Heart left ventricle (tissue), 16 donors: ENCODE results near the gene DHH. TPM values are rescaled to one million over a fixed set of nuclear protein-coding genes. Genes with fewer than 3 reads are reported as not detected.

ENCODE experiments used
- ATAC-seq, 4 donors: fragments of 200-7000 bp; cut with Tn5 transposase; one replicate each; pipeline ENCODE4 v1.9.1; 2020 to 2022; ENCODE audit warnings: moderate library complexity in 4 of 4, mild to moderate bottlenecking in 3 of 4, moderate number of reproducible peaks in 1 of 4
- DNase-seq, 5 donors: peaks; one replicate each; pipeline ENCODE4 v3.0.0-alpha.2; 2020
- H3K27ac ChIP-seq, 12 donors: fragments of 200-600 bp; sonication (generic) in 4 of 12; one replicate each; pipeline versions ENCODE4 v1.5.0 to v1.8.0; 2016 to 2022; ENCODE audit warnings: mild to moderate bottlenecking in 2 of 12
- H3K27me3 ChIP-seq, 9 donors: fragments of 200-600 bp; sonication (generic) in 2 of 9; one replicate each; pipeline versions ENCODE4 v1.5.1 to v1.8.0; 2016 to 2022; ENCODE audit warnings: mild to moderate bottlenecking in 3 of 9
- H3K36me3 ChIP-seq, 9 donors: fragments of 200-600 bp; sonication (generic) in 2 of 9; one replicate each; pipeline versions ENCODE4 v1.5.0 to v1.8.0; 2018 to 2022; ENCODE audit warnings: mild to moderate bottlenecking in 2 of 9
- H3K4me1 ChIP-seq, 12 donors: fragments of 200-600 bp; sonication (generic) in 4 of 12; one replicate each; pipeline versions ENCODE4 v1.5.0 to v1.8.0; 2016 to 2022; ENCODE audit warnings: mild to moderate bottlenecking in 3 of 12
- H3K4me3 ChIP-seq, 12 donors: fragments of 200-600 bp; sonication (generic) in 4 of 12; one replicate each; pipeline versions ENCODE4 v1.5.0 to v1.8.0; 2017 to 2022; ENCODE audit warnings: mild to moderate bottlenecking in 9 of 12, moderate library complexity in 4 of 12
- H3K9me3 ChIP-seq, 12 donors: fragments of 200-600 bp; sonication (generic) in 4 of 12; one replicate each; pipeline versions ENCODE4 v1.5.0 to v1.8.0; 2016 to 2022; ENCODE audit warnings: mild to moderate bottlenecking in 1 of 12
- CTCF ChIP-seq, 12 donors: fragments of 200-600 bp; sonication (generic) in 4 of 12; IDR thresholded peaks; one replicate each; pipeline versions ENCODE4 v1.5.0 to v1.8.0; 2018 to 2022; ENCODE audit warnings: antibody characterized with exemption in 12 of 12, mild to moderate bottlenecking in 5 of 12
- POLR2A ChIP-seq, 2 donors: fragments of 450-650 bp; IDR thresholded peaks; one replicate each; pipeline ENCODE4 v1.6.1; 2017; ENCODE audit warnings: antibody characterized with exemption in 2 of 2, mild to moderate bottlenecking in 2 of 2, moderate library complexity in 2 of 2
- WGBS, 4 donors: extraction: QIAGEN DNeasy Blood & Tissue Kit in 2 of 4; methylation state at CpG; one replicate each; pipeline versions ENCODE4 v1.1.5 to v1.1.7; 2013 to 2018; 5-methylcytosine and 5-hydroxymethylcytosine counted together
- intact Hi-C, 10 donors: fragments of 100-400 bp; cut with DNase I; formaldehyde crosslinking; loops; one replicate each; pipeline versions ENCODE4 v1.11.1 to v1.14.2; 2022
- polyA plus RNA-seq, 2 donors: library from polyadenylated mRNA; stranded (reverse); fragments of 200-250 nt; gene quantifications; one replicate each; pipeline ENCODE4 v1.2.3, GENCODE V29; 2013
- total RNA-seq, 9 donors: library from RNA; depleted of rRNA in 2 of 9; stranded (reverse); fragments of >200 nt in 2 of 9; fragmentation: NEBNext Ultra II Directional in 3 of 9; extraction: Animal tissue kit (Norgen Biotek cat#: 25700) in 3 of 9; gene quantifications; one replicate each; pipeline versions ENCODE4 v1.1.0 to v1.2.4, GENCODE V29; 2016 to 2023
- donor health status: ischemic (EF 13 %, LVEDD 7.1; RV severe dilation, severe dysfunction).
- donor health status: healthy with polysubstance abuse.
- donor health status: DM: no; HTN: yes; CAD: no.
- donor health status: DM: no; HTN: no; CAD: no.
- donor health status: ischemic (EF 25% LVEDD 6.9; RV normal size, moderate dysfunction).
- donor health status: ischemic (EF 25% LVEDD 5.7; RV mildly dilated, moderate dysfunction).
- donor health status: healthy.
- donor health status: DM: yes; HTN: yes; CAD: no.
- donor health status: ischemic (EF 35%, LVEDD 5.7; RV mildly dilated, moderate dysfunction).
- donor health status: nonischemic (EF 11% LVEDD 7.7; RV severe dilation, severe dysfunction).
- donor health status: DM: yes; HTN: yes; CAD: no.
- donor health status: PGD.
- donor health status: ischemic (EF 29% LVEDD 5.4; RV normal size, mild dysfunction).
- donor health status: nonischemic (EF 23%, LVEDD 6.1; RV moderate dilation, normal function).

Gene DHH
- total and polyA plus RNA-seq, 11 donors, result 0.34 to 1.5 (median 0.76) TPM

GRCh38 chr12:49131894-49132461, 37.4 kb upstream of the DHH start:
- H3K27me3 ChIP-seq, result no peaks in the 10 kb centered on the region
- no peak for ATAC-seq
- 17 to 28% (median 23%) methylated on average over 9 of the region's 9 CpGs for WGBS, 4 donors
- H3K4me3 ChIP-seq, result peak overlapping the region; percentile 41 to 100 (median 98)
- no peak for DNase-seq
- H3K36me3 ChIP-seq, result peaks cover 0 to 29% (median 25%) of the 10 kb centered on the region in 9 donors
- TF ChIP-seq POLR2A (IDR thresholded peaks at IDR 0.05) (no peak), CTCF (IDR thresholded peaks at IDR 0.05) (no peak)
- peak overlapping the region; percentile 93 to 100 (median 100) for H3K27ac ChIP-seq
- H3K9me3 ChIP-seq, result no peaks in the 10 kb centered on the region
- intact Hi-C loops, result loop anchor here in 9 of 10 donors (1.0 to 5.0 kb wide), 7 partner anchors 21 to 103 kb away; partner anchors contain the start of genes TUBA1A (in 7 of the 9) and LMBR1L (in 1 of the 9)
- peaks cover 4 to 44% (median 25%) of the 10 kb centered on the region in 12 donors for H3K4me1 ChIP-seq

GRCh38 chr12:49131051-49131893, 36.7 kb upstream of the DHH start, which contains the start of gene TUBA1B:
TUBA1B (minus strand) TSS chr12:49131395; CDS start chr12:49131300, 95 bp downstream.
- 0 to 1% (median 1%) methylated on average over 30 to 79 of the region's 79 CpGs for WGBS, 4 donors
- Histone ChIP-seq H3K4me3 (peak within 1 kb of the TSS; percentile 54 to 100 (median 98)), H3K27ac (peak within 1 kb of the TSS; percentile 93 to 100 (median 100)), H3K9me3 (no peaks in the 10 kb centered on the region), H3K4me1 (peaks cover 4 to 44% (median 25%) of the 10 kb centered on the region in 12 donors), H3K36me3 (peaks cover 0 to 34% (median 28%) of the 10 kb centered on the region in 9 donors), H3K27me3 (no peaks in the 10 kb centered on the region)
- DNase-seq (peak; percentile 91 to 97 (median 94)), ATAC-seq (peak; percentile 86 to 94 (median 90))
- intact Hi-C loops, result loop anchor here in 9 of 10 donors (1.0 to 5.0 kb wide), 7 partner anchors 20 to 104 kb away; partner anchors contain the start of genes TUBA1A (in 7 of the 9) and LMBR1L (in 1 of the 9)
- peak in 1 of 12 donors; percentile 4 for TF ChIP-seq CTCF (IDR thresholded peaks at IDR 0.05)
- peak in 1 of 2 donors; percentile 96 for TF ChIP-seq POLR2A (IDR thresholded peaks at IDR 0.05)

DNA sequence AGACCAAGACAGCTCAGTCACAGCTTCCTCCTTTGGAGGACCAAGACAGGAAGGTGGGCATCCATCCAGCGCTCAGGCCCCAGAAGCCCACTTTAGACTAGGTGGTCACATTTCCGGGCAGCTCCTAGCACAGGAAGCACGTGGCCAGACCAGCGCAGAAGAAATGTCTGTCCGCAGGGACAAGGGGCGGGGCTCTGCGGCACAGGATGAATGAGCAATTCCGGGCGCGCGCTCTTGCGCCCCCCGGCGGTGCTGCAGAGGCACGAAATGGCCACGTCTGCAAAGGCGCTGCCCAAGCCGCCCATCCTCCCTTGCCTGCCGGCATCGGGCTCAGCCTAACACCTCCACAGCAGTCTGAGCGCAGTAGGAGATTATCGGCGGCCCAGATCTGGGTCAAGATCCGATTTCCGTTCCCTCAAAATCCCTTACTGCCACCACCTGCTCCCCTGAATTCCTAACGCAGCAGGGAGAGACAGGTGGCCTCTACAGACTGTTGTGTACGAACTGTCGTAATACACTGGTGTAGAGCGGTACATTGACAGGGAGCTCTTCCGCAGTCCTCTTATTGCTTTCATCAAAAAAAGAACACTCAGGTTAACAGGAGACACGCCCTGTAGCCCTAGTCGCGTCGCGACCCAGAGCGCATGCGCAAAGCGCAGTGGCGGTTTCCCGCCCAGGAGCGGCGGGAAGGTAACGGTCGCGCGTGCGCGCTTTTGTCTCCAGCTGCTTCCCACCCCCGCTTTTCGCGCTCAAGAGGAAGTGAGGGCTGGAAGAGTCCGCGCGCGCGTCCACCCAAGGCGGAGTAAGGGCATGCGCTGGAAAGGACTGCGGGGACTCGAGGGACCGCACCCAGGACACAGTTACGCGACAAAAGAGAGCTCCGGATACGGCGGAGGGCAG, 35.8 kb upstream of the DHH start:
- WGBS, 4 donors, result 0 to 1% (median 1%) methylated on average over 48 to 66 of the region's 66 CpGs
- TF ChIP-seq CTCF (IDR thresholded peaks at IDR 0.05), result peak; percentile 85 to 98 (median 91)
- no peak for TF ChIP-seq POLR2A (IDR thresholded peaks at IDR 0.05)
- intact Hi-C loops, result loop anchor here (1.0 to 5.0 kb wide), 12 partner anchors 20 to 105 kb away; partner anchors contain the start of genes TUBA1A (in 8 of the 10) and LMBR1L (in 2 of the 10)
- H3K27me3 ChIP-seq, result no peaks in the 10 kb centered on the region
- peak; percentile 85 to 91 (median 86) for ATAC-seq
- peak overlapping the region; percentile 93 to 100 (median 100) for H3K27ac ChIP-seq
- peak; percentile 94 to 97 (median 96) for DNase-seq
- peak overlapping the region; percentile 54 to 100 (median 98) for H3K4me3 ChIP-seq
- peaks cover 0 to 34% (median 28%) of the 10 kb centered on the region in 9 donors for H3K36me3 ChIP-seq
- no peaks in the 10 kb centered on the region for H3K9me3 ChIP-seq
- H3K4me1 ChIP-seq, result peaks cover 4 to 44% (median 25%) of the 10 kb centered on the region in 12 donors
